NCI-H510A (cell line): Measurements from ENCODE around the gene AGXT2.
"Not testable (repeated sequence)": the region's sequence is repeated elsewhere in the genome, so short reads cannot be mapped to it uniquely, and the experiment has no call there.

ENCODE experiments used
- DNase-seq: peaks from one replicate; lab custom pipeline; 2025; lab: John Stamatoyannopoulos, UW

The AGXT2 gene

DNA sequence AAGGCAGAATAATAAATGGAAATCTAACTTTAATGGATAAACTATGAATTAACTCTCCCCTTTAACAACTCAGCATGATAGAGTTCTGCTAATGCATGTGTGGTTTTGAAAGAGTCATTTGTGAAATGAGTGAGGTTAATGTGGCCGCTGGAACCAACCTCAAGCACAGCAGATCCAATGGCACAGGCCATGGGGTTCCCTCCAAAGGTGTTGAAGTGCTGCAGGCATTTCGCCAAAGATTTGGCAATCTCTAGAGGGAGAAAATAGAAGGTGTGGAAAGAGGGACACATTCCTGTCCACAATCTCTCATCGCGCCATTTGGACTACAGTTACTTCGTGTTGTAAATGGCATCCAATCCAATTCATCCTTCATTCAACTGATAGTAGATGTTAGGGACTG is 35.0 kb downstream of the AGXT2 start:
- DNase-seq: no peak

- DNase-seq: no peak
Measured at GRCh38 chr5:35012365-35012764, 35.4 kb downstream of the AGXT2 start.

GRCh38 chr5:35010676-35011075 is 37.1 kb downstream of the AGXT2 start:
- DNase-seq: no peak

DNA sequence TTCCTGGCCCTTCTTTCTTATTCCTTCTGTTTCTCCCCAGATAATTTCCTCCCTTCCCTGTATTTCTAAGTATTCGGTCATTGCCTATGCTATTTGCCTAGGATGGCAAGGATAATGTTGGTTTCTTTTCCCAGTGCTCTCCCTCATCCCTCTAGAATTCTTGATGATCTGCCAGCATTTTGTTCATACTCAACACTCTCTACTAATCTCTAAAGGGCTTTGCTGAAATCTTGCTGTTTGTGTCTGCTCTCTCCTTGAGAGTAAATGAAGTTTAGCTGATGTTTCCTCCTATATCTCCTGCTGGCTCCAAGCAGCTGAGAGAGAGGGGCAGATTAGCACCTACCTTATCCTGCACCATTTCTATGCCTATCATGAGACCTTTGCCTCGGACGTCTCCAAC is 38.1 kb downstream of the AGXT2 start:
- DNase-seq: no peak

DNA sequence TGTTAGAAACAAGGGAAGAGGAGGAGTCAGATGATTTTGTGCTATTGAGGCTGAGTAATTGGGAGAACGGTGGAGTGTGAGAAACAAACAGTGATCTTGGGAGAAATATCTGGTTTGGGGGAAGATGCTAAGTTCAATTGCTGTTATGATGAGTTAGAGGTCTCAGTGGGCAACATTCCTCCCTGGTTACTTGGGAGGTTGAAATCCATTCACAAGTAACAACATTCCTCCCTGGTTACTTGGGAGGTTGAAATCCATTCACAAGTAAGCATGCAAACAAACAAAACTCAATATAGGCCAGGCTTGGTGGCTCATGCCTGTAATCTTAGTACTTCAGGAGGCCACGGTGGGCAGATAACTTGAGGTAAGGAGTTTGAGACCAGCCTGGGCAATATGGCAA is 38.7 kb downstream of the AGXT2 start:
- DNase-seq: no peak

DNA sequence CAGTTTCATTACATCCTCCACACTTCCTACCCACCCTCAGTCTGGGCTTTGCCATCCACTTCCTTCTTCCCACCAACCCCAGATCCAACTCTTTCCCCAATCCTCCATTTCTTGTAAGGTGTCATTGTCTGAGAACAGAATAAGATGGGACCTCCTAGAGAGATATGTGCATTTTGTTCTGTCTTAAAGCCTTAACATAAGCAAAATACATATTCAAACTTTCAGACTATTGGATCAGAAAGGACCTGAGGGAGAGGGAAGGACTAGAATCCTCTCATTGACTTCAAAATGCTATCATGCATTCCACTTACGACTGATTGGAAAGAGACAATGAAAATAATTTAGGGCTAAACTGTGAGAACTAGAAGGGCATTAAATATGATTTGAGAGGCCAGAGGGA is 43.0 kb downstream of the AGXT2 start:
- DNase-seq: no peak

GRCh38 chr5:35004200-35004599 is 43.5 kb downstream of the AGXT2 start:
- DNase-seq: no peak

DNA sequence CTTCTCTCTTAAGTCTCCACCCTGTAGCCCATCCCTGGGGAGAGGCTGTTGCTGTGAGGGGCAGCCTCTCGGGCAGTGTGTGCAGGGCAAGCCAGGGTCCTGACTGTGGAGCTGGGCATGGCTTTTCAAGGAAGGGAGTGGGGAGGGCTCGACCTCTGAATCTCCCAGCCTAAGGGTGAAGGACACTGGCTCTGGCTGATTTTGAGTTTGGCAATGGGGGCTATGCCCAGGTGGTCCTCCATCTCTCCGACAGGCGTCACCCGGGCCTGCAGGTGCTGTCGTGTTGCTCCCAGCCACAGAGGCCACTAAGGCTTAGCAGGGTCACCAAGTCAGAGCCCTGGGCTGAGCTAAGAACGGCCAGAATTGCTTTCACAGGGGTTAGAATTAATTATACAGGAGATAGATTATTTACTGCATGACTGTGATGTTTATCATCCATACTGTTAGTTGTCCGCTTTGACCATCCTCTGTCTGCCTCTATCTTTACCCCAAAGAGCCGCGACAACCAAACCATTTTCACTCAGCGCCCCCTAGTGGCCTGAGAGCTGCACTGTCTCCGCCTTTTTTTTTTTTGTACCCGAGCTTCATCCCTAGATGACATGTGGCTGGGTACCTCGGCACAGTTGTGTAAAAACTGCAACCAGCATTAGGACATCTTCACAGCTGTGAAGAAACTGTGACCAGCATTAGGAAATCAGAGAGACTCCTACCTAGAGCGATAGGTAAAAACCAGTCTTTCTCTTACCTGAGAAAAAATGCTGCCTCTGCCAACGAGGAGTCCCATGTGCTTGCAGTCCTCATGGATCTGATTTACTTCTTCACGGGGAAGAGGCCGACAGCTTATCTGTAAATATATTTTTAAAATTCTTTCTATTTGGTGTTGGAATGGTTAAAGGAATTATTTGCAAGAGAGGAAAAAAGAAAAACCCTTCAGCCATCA is 44.5 kb downstream of the AGXT2 start:
- DNase-seq: peak; percentile 26

DNA sequence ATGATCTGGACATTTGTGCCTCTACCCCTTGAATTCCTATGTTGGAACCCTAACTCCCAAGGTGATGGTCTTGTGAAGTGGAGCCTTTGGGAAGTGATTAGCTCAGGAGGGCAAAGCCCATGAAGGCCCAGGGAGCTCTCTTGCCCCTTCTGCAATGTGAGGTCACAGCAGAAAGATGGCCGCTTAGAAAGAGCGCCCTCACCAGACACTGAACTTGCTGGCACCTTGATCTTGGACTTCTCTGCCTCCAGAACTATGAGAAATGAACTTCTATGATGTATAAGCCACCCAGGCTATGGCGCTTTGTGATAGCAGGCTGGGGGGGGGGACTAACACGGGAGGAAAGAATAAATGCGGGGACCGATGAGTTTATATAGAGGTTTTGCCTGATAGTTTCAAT is 45.3 kb downstream of the AGXT2 start:
- no peak for DNase-seq

DNA sequence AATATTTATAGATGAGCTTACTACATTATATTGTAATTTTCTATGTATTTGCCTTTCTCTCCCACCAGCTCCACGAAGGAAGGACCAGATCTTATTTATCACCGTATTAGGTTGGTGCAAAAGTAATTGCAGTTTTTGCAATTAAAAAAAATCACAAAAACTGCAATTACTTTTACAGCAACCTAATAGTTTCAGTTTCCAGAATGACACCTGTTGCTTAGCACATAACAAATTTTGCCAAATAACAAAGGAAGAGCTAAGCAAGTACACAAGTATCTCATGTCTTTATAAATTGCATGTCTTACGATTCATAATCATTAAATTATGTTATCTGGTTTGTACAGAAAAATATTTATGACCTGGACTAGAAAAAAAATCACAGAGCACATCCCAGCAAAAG is 45.9 kb downstream of the AGXT2 start:
- DNase-seq: no peak

DNA sequence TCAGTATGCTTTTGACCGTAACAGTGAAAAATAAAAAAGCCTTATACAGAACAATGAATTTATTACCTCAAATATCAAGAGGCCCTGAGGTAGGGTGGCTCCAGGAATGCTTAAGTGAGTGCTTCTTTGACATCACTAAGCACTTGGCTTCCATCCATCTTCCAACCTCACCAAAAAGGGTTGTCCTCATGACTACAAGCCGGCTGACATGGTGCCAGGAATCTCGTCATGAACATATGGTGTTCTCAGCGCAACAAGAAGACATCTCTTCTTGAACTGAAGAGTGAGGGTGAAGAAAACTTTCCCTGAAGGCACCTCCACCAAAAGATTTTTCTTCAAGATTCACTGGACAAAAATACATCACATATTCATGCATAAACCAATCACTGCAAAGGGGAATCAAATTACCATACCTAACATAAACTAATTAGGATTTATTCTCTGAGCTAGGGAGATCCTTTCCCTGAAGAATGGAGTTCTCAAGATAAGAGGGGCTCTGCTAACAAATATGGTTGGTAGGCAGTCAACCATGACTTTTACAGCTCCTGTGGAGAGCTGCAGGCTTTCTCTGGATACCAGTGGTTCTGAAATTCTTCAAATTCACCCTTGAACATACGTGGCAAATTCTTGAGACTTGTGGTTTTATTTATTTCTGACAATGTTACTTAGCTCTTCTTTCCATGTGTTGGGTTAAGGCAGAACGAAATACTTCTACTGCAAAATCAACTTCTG is 49.5 kb downstream of the AGXT2 start:
- no peak for DNase-seq

DNA sequence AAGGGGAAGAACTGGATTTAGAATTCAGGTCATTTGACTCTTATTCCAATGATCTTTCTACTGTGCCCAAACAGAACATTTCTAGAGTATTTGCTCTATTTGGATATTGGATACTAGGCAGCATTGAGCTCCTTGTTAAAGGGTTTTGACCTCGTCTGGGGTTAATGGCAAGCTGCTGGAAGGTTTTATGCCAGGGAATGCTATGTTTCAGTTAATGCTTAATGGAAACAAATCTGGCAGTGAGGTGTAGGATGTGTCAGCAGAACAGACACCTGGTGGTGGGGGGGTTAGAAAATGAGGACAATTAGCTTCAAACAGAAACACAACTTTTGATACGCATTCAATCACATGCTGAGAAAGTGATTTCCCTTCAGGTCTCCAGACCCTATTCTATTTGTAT is 51.5 kb downstream of the AGXT2 start:
- DNase-seq: no peak

GRCh38 chr5:34993951-34994350 is 53.8 kb downstream of the AGXT2 start:
- DNase-seq: no peak

GRCh38 chr5:34991486-34992238 is 56.1 kb downstream of the AGXT2 start:
- no peak for DNase-seq

DNA sequence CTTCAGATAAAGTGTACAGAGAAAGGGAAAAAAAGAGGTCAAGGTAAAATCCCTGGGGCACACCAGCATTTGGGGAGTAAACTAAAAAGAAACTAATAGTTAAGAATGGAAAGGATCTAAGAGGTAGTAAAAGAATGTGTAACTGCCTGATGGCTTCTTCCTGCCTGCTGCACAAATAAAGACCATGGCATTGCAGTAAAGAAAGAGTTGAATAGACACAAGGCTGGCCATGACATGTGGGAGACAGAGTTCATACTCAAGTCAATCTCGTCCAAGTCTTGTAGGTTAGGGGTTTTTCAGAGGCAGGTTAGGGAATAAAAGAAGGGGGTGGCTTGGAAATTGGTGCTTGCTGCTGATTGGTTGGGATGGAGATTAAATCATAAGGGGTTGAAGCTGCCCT is 60.8 kb downstream of the AGXT2 start:
- no peak for DNase-seq

DNA sequence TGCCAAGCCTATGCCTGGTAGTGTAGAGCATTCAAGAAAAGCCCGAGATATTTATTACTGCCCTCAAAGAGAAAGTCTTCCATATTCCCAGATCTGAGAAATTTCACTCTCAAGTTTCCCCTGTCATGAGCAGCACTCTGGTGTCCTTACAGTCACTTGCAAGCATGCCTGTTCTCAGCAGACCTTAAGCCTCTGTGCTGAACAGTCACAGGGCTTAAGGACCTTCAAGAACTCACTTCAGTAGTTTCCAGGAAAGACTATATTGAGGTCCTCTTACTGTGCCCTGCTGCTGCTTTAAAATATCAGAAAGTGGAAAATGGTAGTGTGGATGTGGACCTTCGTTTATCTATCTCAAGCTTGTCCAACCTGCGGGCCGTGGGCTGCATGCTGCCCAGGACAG is 64.9 kb downstream of the AGXT2 start:
- DNase-seq: no peak

DNA sequence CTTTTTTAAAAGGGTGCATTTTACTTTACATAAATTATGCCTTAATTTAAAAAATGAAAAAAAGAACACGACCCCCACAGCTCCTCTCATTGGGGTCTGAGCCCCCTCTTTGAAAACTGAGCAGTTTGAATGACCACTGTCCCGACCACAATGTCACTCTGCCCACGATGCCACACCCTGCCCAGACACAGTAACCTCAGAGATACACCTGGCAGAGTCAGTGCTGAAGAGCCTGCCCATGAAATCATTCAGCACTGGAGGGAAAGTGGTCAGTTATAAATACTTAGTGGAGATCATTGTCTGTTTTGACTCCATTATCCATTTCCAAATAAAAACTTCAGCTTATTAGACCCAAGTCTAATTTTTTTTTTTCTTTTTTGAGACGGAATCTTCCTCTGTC is 69.1 kb downstream of the AGXT2 start:
- DNase-seq: no peak

DNA sequence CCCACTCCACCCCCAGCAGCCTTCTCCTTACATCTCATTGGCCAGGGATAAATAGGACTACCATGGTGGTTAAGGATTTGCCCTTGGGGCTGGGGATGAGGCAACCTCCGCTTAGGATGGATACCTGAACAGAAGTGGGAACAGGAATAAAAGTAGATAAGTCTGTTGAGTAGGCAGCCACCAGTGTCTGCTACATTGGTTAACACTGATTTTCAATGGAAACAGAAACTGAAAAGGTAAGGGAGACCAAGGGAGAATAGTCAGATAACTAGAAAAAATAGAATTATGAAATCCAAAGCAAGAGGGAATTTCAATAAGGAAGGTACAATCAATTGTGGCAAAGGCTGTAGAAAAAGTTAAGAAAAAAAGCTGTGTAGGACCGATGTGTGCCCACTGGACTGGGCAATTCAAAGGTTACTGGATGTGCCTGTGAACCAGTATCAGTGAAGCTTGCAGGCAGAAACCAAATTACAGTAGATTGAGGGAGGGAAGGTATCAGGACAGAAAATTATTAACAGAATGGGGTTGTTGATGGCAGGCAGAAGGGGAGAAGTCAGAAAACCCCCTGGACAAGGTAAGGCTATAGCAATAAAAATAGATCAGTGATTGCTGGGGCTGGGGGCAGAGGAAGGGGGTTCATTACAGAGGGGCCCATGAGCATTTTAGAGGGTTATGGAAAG is 69.7 kb downstream of the AGXT2 start:
- DNase-seq: no peak

- no peak for DNase-seq
Measured at GRCh38 chr5:34976347-34976746, 71.4 kb downstream of the AGXT2 start.

DNA sequence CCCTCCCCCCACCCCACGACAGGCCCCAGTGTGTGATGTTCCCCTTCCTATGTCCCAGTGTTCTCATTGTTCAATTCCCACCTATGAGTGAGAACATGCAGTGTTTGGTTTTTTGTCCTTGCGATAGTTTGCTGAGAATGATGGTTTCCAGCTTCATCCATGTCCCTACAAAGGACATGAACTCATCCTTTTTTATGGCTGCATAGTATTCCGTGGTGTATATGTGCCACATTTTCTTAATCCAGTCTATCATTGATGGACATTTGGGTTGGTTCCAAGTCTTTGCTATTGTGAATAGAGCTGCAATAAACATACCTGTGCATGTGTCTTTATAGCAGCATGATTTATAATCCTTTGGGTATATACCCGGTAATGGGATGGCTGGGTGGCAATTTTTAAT is 76.1 kb downstream of the AGXT2 start:
- DNase-seq: not testable (repeated sequence)

DNA sequence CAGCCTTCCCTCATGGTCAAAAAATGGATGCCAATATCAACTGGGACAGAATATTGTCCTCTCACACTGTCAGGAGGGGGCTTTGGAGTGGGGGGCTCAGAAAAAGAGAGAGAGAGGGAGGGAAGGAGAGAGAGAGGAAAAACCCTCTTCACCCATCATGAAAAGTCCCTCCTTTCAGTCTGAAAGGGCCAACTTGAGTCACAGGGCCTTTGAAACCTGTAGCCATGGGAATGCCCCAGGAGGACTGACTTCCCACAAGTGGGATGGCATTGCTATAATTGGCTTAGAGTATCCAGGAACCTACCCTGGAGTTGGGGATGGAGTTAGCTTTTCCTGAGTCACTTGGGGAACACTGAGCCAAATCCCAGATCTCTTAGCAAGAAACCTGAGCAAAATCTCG is 77.2 kb downstream of the AGXT2 start:
- DNase-seq: no peak

GRCh38 chr5:34968258-34968657 is 79.5 kb downstream of the AGXT2 start:
- DNase-seq: no peak
